Lower leg skin (tissue), 3 donors: ENCODE data around the gene ST8SIA4.

ENCODE experiments used
- CTCF ChIP-seq, 3 donors: fragments of 450-650 bp; IDR thresholded peaks; one replicate each; pipeline ENCODE4 v1.5.1; 2016; ENCODE audit warnings: antibody characterized with exemption in 3 of 3, mild to moderate bottlenecking in 3 of 3, moderate library complexity in 2 of 3
- POLR2A ChIP-seq, 2 donors: fragments of 450-650 bp; IDR thresholded peaks; one replicate each; pipeline ENCODE4 v1.6.1; 2016 to 2017; ENCODE audit warnings: antibody characterized with exemption in 2 of 2, mild to moderate bottlenecking in 1 of 2, moderate library complexity in 1 of 2

DNA sequence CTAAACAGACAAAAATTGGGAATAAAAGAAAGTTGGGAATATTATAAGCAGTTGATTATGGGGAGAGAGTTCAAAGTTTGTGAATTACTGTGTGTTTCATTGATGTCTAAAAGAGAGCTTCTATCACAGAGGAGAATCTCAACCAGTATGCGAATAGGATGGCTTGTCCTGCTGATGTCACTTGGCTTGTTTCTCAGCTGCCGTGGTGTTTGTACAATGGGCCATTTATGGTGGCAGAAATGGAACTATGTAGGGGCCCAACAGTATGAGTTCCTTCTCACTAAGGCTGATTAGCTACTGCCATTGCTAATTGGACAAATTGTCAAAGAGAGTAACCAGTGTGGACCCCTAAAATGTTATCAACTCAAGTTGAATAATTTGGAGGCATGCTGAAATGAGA lies 103.9 kb downstream of the ST8SIA4 start:
- no peak for TF ChIP-seq CTCF (IDR thresholded peaks at IDR 0.05)
- no peak for TF ChIP-seq POLR2A (IDR thresholded peaks at IDR 0.05)
